ENCODE results near the gene DDX3X.
"Not testable (repeated sequence)": the region's sequence is repeated elsewhere in the genome, so short reads cannot be mapped to it uniquely, and the experiment has no call there.

Gene DDX3X

GRCh38 chrX:41397219-41397618 is 63.3 kb downstream of the DDX3X start:
- no peak for TF ChIP-seq CTCF (IDR thresholded peaks at IDR 0.05)
- H3K27me3 ChIP-seq, result no peaks in the 10 kb centered on the region
- no peak overlapping the region for H3K4me3 ChIP-seq (ENCODE audit: low read depth in 1 of 2, low read length in 1 of 2)
- H3K36me3 ChIP-seq, result no peaks in the 10 kb centered on the region
- H3K27ac ChIP-seq, result no peak overlapping the region
- no peaks in the 10 kb centered on the region for H3K9me3 ChIP-seq
- peaks cover 10% of the 10 kb centered on the region in 2 experiments for H3K4me1 ChIP-seq (ENCODE audit: control insufficient read depth in 1 of 2, insufficient read depth in 1 of 2, low read depth in 1 of 2, low read length in 1 of 2)

- no peak overlapping the region for H3K4me3 ChIP-seq (ENCODE audit: low read depth in 1 of 2, low read length in 1 of 2)
- H3K36me3 ChIP-seq, result no peaks in the 10 kb centered on the region
- no peaks in the 10 kb centered on the region for H3K27me3 ChIP-seq
- no peak overlapping the region for H3K27ac ChIP-seq
- no peaks in the 10 kb centered on the region for H3K9me3 ChIP-seq
- no peak for TF ChIP-seq CTCF (IDR thresholded peaks at IDR 0.05)
- peaks cover 5 to 7% of the 10 kb centered on the region in 2 experiments for H3K4me1 ChIP-seq (ENCODE audit: control insufficient read depth in 1 of 2, insufficient read depth in 1 of 2, low read depth in 1 of 2, low read length in 1 of 2)
These were observed 63.8 kb downstream of the DDX3X start for GRCh38 chrX:41397768-41398167.

GRCh38 chrX:41402556-41402955 is 68.6 kb downstream of the DDX3X start:
- not testable (repeated sequence) for H3K9me3 ChIP-seq; H3K4me1 ChIP-seq (ENCODE audit: control insufficient read depth in 1 of 2, insufficient read depth in 1 of 2, low read depth in 1 of 2, low read length in 1 of 2); H3K36me3 ChIP-seq; H3K27me3 ChIP-seq; H3K4me3 ChIP-seq (ENCODE audit: low read depth in 1 of 2, low read length in 1 of 2); H3K27ac ChIP-seq

GRCh38 chrX:41405551-41405950 is 71.6 kb downstream of the DDX3X start:
- Histone ChIP-seq H3K27ac (no peak overlapping the region), H3K4me3 (ENCODE audit: low read depth in 1 of 2, low read length in 1 of 2) (no peak overlapping the region), H3K36me3 (no peaks in the 10 kb centered on the region), H3K9me3 (no peaks in the 10 kb centered on the region), H3K27me3 (no peaks in the 10 kb centered on the region), H3K4me1 (ENCODE audit: control insufficient read depth in 1 of 2, insufficient read depth in 1 of 2, low read depth in 1 of 2, low read length in 1 of 2) (no peaks in the 10 kb centered on the region)
- no peak for TF ChIP-seq CTCF (IDR thresholded peaks at IDR 0.05)

GRCh38 chrX:41406201-41406600 is 72.2 kb downstream of the DDX3X start:
- no peaks in the 10 kb centered on the region for H3K9me3 ChIP-seq
- TF ChIP-seq CTCF (IDR thresholded peaks at IDR 0.05), result no peak
- no peaks in the 10 kb centered on the region for H3K27me3 ChIP-seq
- H3K36me3 ChIP-seq, result no peaks in the 10 kb centered on the region
- H3K27ac ChIP-seq, result no peak overlapping the region
- no peaks in the 10 kb centered on the region for H3K4me1 ChIP-seq (ENCODE audit: control insufficient read depth in 1 of 2, insufficient read depth in 1 of 2, low read depth in 1 of 2, low read length in 1 of 2)
- H3K4me3 ChIP-seq (ENCODE audit: low read depth in 1 of 2, low read length in 1 of 2), result no peak overlapping the region

- Histone ChIP-seq H3K36me3 (no peaks in the 10 kb centered on the region), H3K4me1 (ENCODE audit: control insufficient read depth in 1 of 2, insufficient read depth in 1 of 2, low read depth in 1 of 2, low read length in 1 of 2) (peaks cover 9 to 10% of the 10 kb centered on the region in 2 experiments), H3K27me3 (no peaks in the 10 kb centered on the region), H3K27ac (no peak overlapping the region), H3K9me3 (no peaks in the 10 kb centered on the region), H3K4me3 (ENCODE audit: low read depth in 1 of 2, low read length in 1 of 2) (no peak overlapping the region)
- no peak for TF ChIP-seq CTCF (IDR thresholded peaks at IDR 0.05)
These were observed 73.9 kb downstream of the DDX3X start for GRCh38 chrX:41407816-41408215.
